GM03348 (cell line): ENCODE results near the gene ARHGEF11.

Experiments
- DNase-seq: peaks from one replicate; pipeline ENCODE4 v3.0.0; 2012; ENCODE audit warnings: low spot score

ARHGEF11 gene

GRCh38 chr1:156894711-156895454 is 150.7 kb downstream of the ARHGEF11 start:
- no peak for DNase-seq

- DNase-seq, result no peak
These were observed 151.5 kb downstream of the ARHGEF11 start for GRCh38 chr1:156894001-156894400.

- peak; percentile 43 for DNase-seq
These were observed 152.2 kb downstream of the ARHGEF11 start, which contains the start of gene PEAR1 for GRCh38 chr1:156893048-156893953. Gene PEAR1, plus strand, starts transcription at chr1:156893718. Its CDS starts 10,209 bp downstream, at chr1:156903927.

- DNase-seq, result peak; percentile 95
These were observed 153.1 kb downstream of the ARHGEF11 start for GRCh38 chr1:156892190-156893047.

- peak; percentile 89 for DNase-seq
These were observed 155.6 kb downstream of the ARHGEF11 start for GRCh38 chr1:156889802-156890580.

- DNase-seq, result no peak
These were observed 157.8 kb downstream of the ARHGEF11 start for GRCh38 chr1:156887734-156888133.

GRCh38 chr1:156887317-156887716 is 158.2 kb downstream of the ARHGEF11 start:
- DNase-seq, result no peak

GRCh38 chr1:156886583-156887281 is 158.8 kb downstream of the ARHGEF11 start:
- no peak for DNase-seq

GRCh38 chr1:156885880-156886355 is 159.6 kb downstream of the ARHGEF11 start:
- DNase-seq, result no peak

- DNase-seq, result no peak
These were observed 160.2 kb downstream of the ARHGEF11 start for GRCh38 chr1:156885314-156885713.
